A549 (cell line): ENCODE measurements around the gene LMF1.

Source experiments
- CEBPB ChIP-seq, 2 experiments: fragments of >200 bp in 1 of 2; sonication (Bioruptor Twin) in 1 of 2; formaldehyde crosslinking in 1 of 2; IDR thresholded peaks; 2 replicates each; pipeline ENCODE4 v1.6.1; 2012 to 2016
- CTCF ChIP-seq: fragments of >200 bp; sonication (Bioruptor Twin); formaldehyde crosslinking; IDR thresholded peaks from 3 replicates; pipeline ENCODE4 v1.5.1; 2016
- HMGXB4 ChIP-seq: fragments of 250-450 bp; sonication (Bioruptor Pico); IDR thresholded peaks from 2 replicates; pipeline ENCODE4 v1.5.0; 2021; ENCODE audit warnings: mild to moderate bottlenecking, moderate library complexity, borderline replicate concordance
- MAX ChIP-seq: IDR thresholded peaks from 2 replicates; pipeline ENCODE4 v1.6.1; 2012
- NFE2L2 ChIP-seq: fragments of 150-350 bp; conservative IDR thresholded peaks from 2 replicates; pipeline ENCODE4 v1.6.1; 2014; ENCODE audit warnings: low read length
- POLR2A ChIP-seq: IDR thresholded peaks from 2 replicates; pipeline ENCODE4 v1.6.1; 2012; ENCODE audit warnings: mild to moderate bottlenecking, low read length
- RFX5 ChIP-seq: fragments of 450-650 bp; IDR thresholded peaks from 2 replicates; pipeline ENCODE4 v1.7.1; 2014; ENCODE audit warnings: antibody characterized with exemption, mild to moderate bottlenecking, moderate library complexity
- ZSCAN20 ChIP-seq: fragments of 250-450 bp; sonication (Bioruptor Pico); IDR thresholded peaks from 2 replicates; pipeline ENCODE4 v1.8.0; 2022; ENCODE audit warnings: mild to moderate bottlenecking, moderate library complexity
- TF ChIP-seq, protein P1 (sequence below): fragments of 200-600 bp; sonication (generic); IDR thresholded peaks from 2 replicates; pipeline ENCODE4 v1.6.1; 2016; ENCODE audit warnings: antibody characterized with exemption, mild to moderate bottlenecking, moderate library complexity

DNA sequence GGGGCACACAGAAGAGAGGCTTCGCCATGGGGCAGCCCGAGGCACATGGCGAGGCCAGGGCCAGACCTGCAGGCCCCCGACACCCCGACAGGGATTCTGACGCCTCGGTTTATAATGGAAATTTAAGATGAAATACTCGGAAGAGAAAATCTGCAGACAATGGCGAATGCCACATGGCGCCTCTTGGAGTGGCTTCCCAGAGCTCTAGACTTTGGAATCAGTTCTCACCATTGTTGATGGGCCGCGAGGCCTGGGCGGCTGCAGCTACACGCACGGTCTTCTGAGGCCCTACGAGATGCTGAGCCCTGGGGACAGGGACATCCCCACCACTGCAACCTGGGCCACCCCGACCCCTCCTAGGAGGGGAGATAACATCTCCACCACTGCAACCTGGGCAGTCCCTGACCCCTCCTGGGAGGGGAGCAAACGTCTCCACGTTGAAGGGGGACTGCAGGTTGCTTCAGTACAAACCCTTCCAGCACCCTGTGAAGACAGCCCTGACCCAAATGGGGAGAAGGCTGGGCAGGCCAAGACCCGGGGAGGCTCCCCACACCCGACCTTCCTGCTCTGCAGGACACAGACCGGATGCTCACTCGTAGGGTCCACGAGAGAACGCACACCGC, 56.9 kb downstream of the LMF1 start:
- no peak for TF ChIP-seq ZSCAN20 (CRISPR knock-in tag)
- TF ChIP-seq POLR2A, result no peak
- TF ChIP-seq, protein P1, sequence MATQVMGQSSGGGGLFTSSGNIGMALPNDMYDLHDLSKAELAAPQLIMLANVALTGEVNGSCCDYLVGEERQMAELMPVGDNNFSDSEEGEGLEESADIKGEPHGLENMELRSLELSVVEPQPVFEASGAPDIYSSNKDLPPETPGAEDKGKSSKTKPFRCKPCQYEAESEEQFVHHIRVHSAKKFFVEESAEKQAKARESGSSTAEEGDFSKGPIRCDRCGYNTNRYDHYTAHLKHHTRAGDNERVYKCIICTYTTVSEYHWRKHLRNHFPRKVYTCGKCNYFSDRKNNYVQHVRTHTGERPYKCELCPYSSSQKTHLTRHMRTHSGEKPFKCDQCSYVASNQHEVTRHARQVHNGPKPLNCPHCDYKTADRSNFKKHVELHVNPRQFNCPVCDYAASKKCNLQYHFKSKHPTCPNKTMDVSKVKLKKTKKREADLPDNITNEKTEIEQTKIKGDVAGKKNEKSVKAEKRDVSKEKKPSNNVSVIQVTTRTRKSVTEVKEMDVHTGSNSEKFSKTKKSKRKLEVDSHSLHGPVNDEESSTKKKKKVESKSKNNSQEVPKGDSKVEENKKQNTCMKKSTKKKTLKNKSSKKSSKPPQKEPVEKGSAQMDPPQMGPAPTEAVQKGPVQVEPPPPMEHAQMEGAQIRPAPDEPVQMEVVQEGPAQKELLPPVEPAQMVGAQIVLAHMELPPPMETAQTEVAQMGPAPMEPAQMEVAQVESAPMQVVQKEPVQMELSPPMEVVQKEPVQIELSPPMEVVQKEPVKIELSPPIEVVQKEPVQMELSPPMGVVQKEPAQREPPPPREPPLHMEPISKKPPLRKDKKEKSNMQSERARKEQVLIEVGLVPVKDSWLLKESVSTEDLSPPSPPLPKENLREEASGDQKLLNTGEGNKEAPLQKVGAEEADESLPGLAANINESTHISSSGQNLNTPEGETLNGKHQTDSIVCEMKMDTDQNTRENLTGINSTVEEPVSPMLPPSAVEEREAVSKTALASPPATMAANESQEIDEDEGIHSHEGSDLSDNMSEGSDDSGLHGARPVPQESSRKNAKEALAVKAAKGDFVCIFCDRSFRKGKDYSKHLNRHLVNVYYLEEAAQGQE, result no peak
- no peak for TF ChIP-seq MAX
- no peak for TF ChIP-seq CEBPB (IDR thresholded peaks at IDR 0.05)
- TF ChIP-seq RFX5, result no peak
- no peak for TF ChIP-seq NFE2L2
- no peak for TF ChIP-seq HMGXB4 (CRISPR knock-in tag)
- no peak for TF ChIP-seq CTCF
